ENCODE results near the gene GBX2. TPM values are rescaled to one million over a fixed set of nuclear protein-coding genes. Genes with fewer than 3 reads are reported as not detected.

GBX2 gene
- total and polyA plus RNA-seq, 12 donors = not detected

DNA sequence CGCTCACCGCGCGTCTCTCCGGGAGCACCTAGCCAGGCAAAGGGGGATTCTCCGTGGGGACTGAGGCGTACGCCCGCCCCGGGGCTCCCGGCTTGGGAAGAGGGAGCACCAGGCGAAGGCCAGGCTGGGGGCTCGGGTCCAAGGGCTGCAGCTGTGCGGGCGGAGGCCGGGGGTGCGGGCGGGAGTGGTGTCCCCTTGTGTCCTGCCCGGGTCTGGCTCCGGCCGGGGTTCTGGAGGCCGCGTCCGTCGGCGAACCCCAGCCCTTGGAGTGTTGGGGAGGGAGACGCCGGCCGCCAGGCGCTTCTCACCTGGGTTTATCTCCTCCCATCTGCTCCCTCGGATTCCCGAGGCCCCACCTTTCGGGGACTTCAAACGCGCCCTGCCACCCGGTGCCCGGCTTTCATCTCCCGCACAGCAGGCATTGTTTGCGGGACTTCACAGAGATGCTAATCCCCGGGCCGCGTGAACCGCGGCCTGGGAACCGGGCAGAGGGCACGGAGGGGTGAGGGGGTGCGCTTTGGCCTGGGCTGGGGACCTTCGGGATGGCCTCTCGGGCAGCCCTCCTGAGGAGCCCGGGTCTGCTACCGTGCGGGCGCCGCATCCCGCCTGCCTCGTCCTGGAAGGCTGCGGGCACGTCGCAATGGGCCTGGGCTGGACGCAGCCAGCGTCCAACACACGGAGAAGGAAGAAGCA lies 5.0 kb upstream of the GBX2 start:
- H3K4me3 ChIP-seq = no peak overlapping the region
- no peak for TF ChIP-seq POLR2A (IDR thresholded peaks at IDR 0.05)
- TF ChIP-seq, protein P1, sequence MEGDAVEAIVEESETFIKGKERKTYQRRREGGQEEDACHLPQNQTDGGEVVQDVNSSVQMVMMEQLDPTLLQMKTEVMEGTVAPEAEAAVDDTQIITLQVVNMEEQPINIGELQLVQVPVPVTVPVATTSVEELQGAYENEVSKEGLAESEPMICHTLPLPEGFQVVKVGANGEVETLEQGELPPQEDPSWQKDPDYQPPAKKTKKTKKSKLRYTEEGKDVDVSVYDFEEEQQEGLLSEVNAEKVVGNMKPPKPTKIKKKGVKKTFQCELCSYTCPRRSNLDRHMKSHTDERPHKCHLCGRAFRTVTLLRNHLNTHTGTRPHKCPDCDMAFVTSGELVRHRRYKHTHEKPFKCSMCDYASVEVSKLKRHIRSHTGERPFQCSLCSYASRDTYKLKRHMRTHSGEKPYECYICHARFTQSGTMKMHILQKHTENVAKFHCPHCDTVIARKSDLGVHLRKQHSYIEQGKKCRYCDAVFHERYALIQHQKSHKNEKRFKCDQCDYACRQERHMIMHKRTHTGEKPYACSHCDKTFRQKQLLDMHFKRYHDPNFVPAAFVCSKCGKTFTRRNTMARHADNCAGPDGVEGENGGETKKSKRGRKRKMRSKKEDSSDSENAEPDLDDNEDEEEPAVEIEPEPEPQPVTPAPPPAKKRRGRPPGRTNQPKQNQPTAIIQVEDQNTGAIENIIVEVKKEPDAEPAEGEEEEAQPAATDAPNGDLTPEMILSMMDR (IDR thresholded peaks at IDR 0.05) = no peak
- intact Hi-C loops (cut with DNase I) = no loop called here
- no peaks in the 10 kb centered on the region for H3K9me3 ChIP-seq (replicated peaks in 1 of 3)
- H3K4me1 ChIP-seq (replicated peaks in 1 of 2) = peaks cover 0 to 5% of the 10 kb centered on the region in 2 donors
- H3K27ac ChIP-seq = no peak overlapping the region
- no peaks in the 10 kb centered on the region for H3K36me3 ChIP-seq (replicated peaks in 1 of 2)
- peaks cover 82% of the 10 kb centered on the region for H3K27me3 ChIP-seq
- 4 to 5% (median 4%) methylated on average over 4 to 62 of the region's 62 CpGs for WGBS, 4 donors
- DNase-seq = no peak

- Histone ChIP-seq H3K27me3 (peaks cover 82% of the 10 kb centered on the region), H3K4me3 (no peak overlapping the region), H3K27ac (no peak overlapping the region), H3K4me1 (replicated peaks in 1 of 2) (peaks cover 5 to 7% of the 10 kb centered on the region in 2 donors), H3K36me3 (replicated peaks in 1 of 2) (no peaks in the 10 kb centered on the region), H3K9me3 (replicated peaks in 1 of 3) (no peaks in the 10 kb centered on the region)
- intact Hi-C loops (cut with DNase I) = no loop called here
- 5 to 16% (median 7%) methylated on average over 14 to 46 of the region's 46 CpGs for WGBS, 4 donors
- TF ChIP-seq, protein P1 (IDR thresholded peaks at IDR 0.05) = no peak
- TF ChIP-seq POLR2A (IDR thresholded peaks at IDR 0.05) = no peak
- DNase-seq = no peak
Measured at GRCh38 chr2:236172255-236173035, 4.3 kb upstream of the GBX2 start.

DNA sequence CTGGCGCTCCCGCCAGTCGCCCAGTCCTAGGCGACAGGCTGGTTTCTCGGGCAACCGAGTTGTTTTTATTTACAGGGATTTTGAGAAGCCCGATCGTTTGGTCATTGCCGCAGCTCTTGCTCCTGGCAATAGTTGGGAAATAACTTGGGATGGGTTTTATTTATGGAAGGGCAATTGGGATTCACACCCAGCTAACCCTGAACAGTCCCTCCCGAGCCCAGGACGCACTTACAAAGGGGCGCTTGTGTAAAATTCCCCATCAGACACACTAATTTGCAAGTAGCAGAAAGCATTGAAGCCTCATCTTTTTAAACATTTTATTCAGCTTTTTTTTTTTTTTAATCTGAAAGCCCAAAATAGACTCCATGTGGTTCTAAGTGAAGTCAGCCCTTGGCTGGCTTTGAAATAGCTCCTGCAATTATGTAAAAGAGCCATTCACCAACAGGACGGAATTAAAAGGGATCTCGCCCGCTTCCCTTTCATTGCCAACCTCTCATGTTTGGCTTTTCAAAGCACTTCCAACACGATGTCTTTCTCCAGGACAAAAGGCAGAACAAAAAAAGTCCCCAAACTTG lies 3.6 kb upstream of the GBX2 start:
- no peak for DNase-seq
- Histone ChIP-seq H3K36me3 (replicated peaks in 1 of 2) (no peaks in the 10 kb centered on the region), H3K9me3 (replicated peaks in 1 of 3) (no peaks in the 10 kb centered on the region), H3K27ac (no peak overlapping the region), H3K27me3 (peaks cover 82% of the 10 kb centered on the region), H3K4me1 (replicated peaks in 1 of 2) (peaks cover 11 to 13% of the 10 kb centered on the region in 2 donors), H3K4me3 (no peak overlapping the region)
- intact Hi-C loops (cut with DNase I) = no loop called here
- no peak for TF ChIP-seq POLR2A (IDR thresholded peaks at IDR 0.05)
- TF ChIP-seq, protein P1 (IDR thresholded peaks at IDR 0.05) = no peak
- 11 to 16% (median 12%) methylated on average over 14 to 16 of the region's 16 CpGs for WGBS, 4 donors

- Histone ChIP-seq H3K36me3 (replicated peaks in 1 of 2) (no peaks in the 10 kb centered on the region), H3K27ac (no peak overlapping the region), H3K4me3 (no peak overlapping the region), H3K4me1 (replicated peaks in 1 of 2) (peaks cover 13 to 17% of the 10 kb centered on the region in 2 donors), H3K9me3 (replicated peaks in 1 of 3) (no peaks in the 10 kb centered on the region), H3K27me3 (peaks cover 82% of the 10 kb centered on the region)
- 5 to 7% (median 6%) methylated on average over 15 to 27 of the region's 27 CpGs for WGBS, 4 donors
- intact Hi-C loops (cut with DNase I) = no loop called here
- no peak for TF ChIP-seq POLR2A (IDR thresholded peaks at IDR 0.05)
- TF ChIP-seq, protein P1 (IDR thresholded peaks at IDR 0.05) = no peak
- no peak for DNase-seq
Measured at GRCh38 chr2:236171181-236171679, 3.0 kb upstream of the GBX2 start.
